RKO (cell line): ENCODE measurements around the gene SLIT1.
A peak's percentile ranks its signal among the peaks of the same experiment; 100 is the strongest.
"Not testable (repeated sequence)": the region's sequence is repeated elsewhere in the genome, so short reads cannot be mapped to it uniquely, and the experiment has no call there.

ENCODE experiments used
- DNase-seq: peaks from one replicate; pipeline ENCODE4 v3.0.0-alpha.2; 2016; ENCODE audit warnings: low spot score

SLIT1 gene

DNA sequence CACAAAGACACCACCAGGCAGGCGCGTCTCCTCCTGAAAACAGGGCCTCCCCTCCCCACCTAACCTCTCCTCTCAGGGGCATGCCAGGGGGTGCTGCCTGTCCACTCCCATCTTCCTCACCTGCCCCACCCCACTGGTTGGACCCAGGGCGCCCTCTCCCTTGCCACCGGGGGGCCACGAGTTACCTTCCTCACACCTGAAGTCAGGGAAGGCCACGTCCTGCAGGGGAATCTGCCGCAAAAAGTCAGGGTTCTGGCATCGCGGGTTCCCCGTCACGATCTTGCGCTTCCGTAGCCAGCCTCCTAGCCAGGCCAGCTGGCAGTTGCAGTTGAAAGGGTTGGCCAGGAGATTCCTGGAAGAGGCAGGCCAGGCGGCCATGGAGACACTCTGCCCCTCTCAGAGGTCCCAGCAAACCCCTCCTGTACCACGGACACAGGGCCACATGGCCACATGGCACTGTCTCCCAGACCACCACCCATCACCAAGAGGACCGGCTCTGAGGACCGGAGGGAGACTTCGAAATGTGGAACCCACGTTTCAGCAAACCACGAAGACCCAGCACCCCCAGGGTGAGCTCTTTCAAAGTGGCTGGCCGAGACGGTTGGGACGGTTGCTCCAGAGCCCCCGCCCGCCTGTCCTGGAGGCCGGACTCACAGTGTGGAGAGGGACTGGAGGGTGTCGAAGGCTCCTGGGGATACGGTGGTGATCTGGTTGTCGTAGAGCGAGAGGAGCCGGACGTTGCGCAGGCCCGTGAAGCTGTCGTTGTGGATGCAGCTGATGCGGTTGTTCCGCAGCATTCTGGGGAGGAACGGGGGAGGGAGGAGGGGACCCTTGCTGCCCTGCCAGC, 142.8 kb downstream of the SLIT1 start:
- no peak for DNase-seq

DNA sequence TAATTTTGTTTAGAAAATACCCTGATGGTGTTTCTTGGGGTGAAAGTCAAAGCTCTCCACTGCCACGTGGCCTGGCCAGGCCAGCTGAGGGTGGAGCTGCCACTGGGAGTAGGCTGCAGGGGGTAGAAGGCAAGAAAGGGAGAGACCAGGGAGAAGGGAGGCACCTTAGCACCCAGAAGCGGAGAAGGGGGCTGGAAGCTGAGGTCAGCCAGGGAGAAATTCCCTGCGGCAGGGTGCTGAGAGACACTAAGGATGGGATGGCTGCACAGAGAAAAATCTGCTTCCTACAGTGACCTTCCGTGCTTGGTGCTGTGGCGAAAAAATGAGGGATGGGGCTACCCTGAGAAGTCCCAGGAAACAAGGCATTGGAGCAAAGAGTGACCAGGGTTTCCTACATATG, 143.7 kb downstream of the SLIT1 start:
- no peak for DNase-seq

- no peak for DNase-seq
These were observed 145.1 kb downstream of the SLIT1 start for GRCh38 chr10:97040706-97041105.

DNA sequence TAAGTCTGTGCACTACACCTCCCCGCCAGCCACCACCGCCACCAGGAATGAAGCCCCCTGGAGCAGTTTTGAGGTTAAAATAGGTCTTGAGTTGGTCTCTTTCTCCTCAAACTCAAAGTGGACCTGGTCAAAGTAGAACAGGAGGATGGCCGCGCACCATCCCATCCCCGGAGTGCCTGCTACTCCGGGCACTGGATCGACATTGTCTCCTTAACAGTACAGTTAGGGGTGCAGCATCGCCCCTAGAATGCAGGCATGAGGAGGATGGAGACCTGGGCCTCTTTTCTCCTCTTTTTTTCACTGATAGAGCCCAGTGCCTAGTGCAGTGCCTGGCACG, 145.5 kb downstream of the SLIT1 start:
- no peak for DNase-seq

DNA sequence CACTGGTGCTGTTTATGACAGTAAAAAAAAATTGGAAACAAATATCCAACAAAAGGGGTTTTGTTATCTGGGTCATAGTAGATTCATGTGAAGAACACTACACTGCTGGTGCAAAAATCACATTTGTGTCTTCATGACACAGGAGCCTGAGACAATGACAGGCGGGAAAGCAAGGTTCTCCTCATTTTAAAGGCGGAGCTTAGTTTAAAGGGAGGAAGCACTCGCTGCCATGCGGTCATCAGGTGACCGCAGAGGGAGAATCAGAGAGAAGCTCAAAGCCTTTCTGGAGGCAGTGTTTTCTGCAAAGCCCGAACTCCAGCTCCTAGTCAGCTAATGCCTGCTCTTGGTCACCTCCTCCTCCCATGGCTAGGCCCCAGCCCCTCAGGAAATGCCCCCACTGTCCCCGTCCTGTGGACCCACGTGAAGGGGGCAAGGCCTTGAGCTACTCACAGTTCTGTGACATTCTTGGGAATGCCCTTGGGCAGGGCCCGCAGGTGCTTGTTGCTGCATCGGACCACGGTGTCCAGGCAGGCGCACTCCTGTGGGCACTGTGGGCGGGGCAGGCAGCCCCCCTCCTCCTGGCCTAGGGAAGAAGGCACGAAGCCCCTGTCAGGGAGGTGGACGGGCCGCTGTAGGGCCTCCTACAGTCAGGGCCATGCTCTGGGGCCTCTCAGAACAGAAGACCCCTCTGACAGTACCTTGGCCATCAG, 146.1 kb downstream of the SLIT1 start:
- DNase-seq, result no peak

DNA sequence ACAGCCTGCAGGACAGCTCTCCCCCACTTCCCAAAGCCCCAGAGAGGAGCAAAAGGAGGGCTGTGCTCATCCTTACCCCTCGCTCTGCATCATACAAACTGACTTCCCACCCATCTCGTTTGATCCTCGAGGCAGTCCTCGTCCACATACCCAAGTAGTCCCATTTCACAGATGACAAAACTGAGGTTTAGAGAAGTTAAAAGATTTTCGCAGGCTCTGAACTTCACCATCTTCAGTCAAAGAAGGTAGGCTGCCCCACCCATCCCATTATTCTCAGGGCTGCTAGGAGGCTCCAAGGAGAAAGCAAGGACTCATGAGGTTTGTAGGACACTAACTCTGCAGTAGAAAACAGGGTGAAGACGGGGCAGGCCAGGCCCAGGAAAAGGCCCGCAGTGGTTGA, 147.1 kb downstream of the SLIT1 start:
- DNase-seq, result no peak

DNA sequence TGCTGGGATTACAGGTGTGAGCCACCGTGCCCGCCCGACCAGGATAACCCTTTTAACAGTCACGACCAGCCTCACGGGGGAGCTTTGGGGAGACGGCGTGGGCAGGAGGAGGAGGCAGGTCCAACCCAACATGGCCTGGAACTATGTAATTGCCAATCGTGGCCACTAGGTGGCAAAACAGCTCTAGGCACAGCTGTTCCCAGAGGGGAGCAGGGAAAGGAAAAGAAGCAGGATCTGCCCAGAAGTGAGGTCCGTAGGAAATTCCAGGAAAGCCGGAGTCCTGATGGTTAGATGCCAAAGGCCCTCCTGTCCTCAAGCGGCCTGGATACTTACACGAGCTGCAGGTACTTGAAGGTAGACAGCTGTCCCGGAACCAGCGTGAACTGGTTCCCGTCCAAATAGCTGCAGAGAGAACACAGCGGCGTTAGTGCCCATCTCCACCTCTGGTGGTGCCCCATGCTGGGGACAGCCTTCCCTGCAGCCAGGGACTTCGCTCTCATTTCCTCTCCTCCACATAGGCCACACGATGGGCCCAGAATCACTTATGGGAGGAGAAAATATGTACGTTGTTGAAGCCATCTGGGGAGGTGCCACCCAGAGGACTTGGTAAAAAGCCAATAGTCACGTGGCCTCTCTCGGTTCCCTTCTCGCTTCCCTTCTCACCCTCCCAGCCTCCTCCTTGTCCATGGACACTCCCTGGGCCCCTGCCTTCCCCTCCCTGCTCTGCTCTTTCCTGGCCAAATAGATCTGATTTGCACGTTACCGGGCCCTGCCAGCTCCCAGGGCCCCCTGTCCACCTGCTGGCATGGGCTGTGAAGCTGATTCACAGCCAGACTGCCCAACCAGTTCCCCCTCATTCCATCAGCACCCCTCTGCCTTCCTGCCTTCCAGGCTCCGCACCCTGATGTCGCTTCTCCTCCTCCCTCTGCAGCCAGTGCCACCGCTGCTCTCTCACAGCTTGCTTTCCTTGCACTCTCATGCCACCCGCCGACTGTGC, 148.1 kb downstream of the SLIT1 start:
- DNase-seq, result peak; percentile 88

GRCh38 chr10:97034958-97035769, 150.6 kb downstream of the SLIT1 start:
- DNase-seq, result no peak

DNA sequence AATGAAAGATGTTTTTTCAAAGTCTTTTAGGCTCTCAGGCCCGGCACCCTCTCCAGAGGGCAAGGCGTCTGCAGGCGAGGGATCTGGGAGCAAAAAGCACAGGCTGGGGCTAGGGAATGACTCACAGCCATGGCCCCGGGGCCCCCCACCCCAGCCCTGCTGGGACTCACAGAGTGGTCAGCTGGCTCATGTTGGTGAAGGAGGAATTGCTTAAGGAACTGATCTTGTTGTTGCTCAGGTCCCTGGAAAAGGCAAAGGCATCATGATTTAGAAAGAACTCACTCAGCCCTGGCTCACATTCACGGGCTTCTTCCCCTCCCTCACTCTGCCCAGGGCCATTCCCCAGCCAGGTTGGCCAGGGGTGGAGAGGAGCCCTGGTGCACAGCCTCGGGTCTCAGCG, 151.5 kb downstream of the SLIT1 start:
- DNase-seq, result no peak

DNA sequence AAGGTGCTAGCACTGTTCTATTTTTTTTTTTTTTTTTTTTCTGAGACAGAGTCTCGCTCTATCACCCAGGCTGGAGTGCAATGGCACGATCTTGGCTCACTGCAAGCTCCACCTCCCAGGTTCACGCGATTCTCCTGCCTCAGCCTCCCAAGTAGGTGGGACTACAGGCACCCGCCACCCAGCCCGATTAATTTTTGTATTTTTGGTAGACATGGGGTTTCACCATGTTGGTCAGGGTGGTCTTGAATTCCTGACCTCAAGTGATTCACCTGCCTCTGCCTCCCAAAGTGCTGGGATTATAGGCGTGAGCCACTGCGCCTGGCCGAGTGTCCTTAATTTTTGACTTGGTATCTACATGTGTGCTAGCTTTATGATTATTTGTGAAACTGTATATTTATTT, 151.9 kb downstream of the SLIT1 start:
- DNase-seq, result not testable (repeated sequence)

GRCh38 chr10:97032624-97033023, 153.1 kb downstream of the SLIT1 start:
- no peak for DNase-seq

DNA sequence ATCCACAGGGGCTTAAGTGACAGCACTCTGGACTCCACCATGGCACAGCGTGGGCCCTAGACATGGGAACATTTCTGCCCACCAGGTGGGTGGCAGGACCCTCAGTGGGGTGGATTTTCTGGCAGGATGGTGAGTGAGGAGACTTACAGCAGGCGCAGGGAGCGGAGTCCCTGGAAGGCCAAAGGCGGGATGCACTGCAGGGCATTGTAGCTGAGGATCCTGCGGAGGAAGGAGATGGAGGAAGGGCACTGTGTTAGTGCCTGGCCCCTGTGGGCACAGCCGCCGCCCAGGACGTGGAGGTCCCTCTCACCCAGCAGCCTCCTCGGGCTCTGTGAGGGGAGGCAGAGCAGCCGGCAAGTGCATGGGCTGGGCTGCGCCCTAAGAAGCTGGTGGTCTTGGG, 154.3 kb downstream of the SLIT1 start:
- DNase-seq, result no peak

- DNase-seq, result no peak
These were observed 154.9 kb downstream of the SLIT1 start for GRCh38 chr10:97030894-97031293.

DNA sequence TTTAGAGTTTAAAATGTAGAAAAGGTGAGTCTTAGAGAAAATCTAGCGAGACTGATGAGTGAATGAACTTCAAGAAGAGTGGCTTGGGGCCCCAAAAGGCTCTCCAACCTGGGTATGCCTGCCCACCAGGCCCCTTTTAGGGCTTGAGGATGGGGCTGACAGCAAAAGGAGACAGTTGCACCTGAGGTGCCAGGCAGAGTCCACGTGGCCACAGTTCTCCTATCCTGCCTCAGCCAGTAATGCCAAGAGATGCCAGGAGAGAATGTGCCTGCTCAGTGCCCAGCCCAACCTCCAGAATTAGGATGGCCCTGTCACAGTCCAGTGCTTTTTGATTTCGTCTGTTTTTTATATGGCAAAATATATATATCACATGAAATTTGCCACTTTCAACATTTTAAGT, 156.5 kb downstream of the SLIT1 start:
- DNase-seq, result no peak

DNA sequence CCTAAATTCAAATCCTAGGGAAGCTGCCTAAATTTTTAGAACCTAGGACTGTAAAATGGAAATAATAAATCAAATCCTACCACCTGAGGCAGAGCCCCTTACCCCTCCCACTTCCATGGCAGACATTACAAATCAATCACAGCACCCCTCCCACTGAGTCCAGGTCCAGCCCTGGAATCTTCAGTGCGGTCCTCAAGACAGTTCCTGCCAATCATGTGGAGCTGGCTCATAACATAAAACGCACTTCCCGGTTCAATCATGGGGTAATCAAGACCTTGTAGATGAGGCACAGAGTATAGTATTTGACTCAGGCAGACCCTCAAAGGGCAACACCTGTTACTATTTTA, 157.0 kb downstream of the SLIT1 start:
- DNase-seq, result no peak

DNA sequence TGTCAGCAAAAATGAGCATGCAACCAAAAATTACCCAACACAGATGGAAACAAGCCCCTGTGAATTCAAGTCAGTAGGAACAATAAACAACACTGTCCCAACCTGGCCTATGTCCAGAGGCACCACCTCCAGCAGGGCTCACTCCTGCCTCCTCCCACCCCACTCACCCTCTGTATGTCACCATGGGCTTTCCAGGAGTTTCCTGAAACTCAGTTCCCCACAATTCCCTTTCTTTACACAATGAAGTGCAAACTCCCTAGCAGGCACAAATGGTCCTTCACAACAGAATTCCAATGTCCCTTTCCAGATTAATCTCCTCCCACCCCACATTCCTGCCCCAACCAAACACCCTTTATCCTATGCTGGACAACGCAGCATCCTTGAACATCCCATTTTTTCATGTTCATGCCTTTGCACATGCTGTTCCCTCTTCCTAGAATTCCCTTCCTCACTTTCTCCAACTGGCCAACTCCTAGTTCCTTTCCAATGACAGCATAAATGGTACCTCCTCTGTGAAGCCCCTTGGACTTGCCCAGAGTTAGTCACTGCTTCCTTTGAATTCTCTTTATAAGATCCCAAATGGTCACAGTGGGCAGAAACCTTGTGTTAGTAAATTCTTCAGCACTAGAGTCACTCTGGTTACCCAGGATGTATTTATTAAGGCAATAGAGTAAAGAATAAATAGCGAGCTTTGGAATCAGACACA, 157.5 kb downstream of the SLIT1 start:
- DNase-seq, result no peak

DNA sequence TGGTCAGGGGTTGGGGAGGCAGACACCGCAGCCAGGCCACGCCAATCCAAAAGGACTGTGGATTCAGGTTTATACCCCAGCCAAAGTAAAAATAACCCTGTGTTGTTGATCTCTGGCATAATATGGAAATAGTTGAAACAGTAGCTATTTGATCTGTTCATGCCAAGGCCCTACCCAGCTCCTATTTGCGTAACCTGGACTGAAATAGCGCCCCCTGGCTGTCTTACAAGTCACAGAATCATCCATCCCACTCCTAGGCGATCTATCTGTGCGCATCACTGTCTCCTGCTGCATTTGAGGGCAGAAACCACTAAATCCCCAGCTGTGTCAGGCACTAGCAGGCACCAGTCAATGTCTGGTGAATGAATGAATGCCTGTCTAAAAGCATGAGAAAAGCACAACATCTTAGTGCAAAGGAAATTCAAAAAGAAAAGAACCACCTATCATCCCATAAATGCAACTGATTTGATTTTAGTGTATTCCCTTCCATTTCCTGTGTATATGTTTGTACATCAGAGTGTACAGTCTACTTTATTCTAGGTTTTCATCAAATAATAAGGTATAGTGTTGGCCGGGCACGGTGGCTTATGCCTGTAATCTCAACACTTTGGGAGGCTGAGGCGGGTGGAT, 160.0 kb downstream of the SLIT1 start:
- DNase-seq, result peak; percentile 38

- no peak for DNase-seq
These were observed 161.3 kb downstream of the SLIT1 start for GRCh38 chr10:97024168-97025073.

DNA sequence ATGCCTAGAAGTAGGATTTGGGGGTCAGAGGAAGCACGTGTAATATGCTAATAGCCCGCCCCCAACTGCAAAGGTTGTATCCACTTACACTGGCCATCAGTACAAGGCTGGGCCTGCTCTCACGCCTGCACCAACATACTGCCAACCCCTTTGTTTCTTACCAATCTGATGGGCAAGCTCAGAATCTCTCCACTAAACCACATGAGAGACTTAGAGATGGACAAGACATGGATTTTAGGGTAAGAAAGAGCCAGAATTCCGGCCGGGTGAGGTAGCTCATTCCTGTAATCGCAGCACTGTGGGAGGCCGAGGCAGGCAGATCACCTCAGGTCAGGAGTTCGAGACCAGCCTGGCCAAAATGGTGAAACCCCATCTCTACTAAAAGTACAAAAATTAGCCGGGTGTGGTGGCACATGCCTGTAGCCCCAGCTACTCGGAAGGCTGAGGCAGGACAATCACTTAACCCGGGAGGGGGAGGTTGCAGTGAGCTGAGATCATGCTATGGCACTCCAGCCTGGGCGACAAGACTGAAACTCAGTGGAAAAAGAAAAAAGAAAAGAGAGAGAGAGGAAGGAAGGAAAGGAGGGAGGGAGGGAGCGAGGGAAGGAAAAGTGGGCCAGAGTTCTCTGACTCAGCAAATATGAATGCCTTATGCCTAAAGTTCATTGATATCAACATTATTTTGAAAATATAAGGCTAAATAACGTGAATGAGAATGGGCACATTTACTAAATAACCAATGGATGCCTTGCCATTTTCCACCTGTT, 162.2 kb downstream of the SLIT1 start:
- no peak for DNase-seq
